Fibroblast of the aortic adventitia (primary cell): ENCODE data around the gene KCNJ10. TPM values are rescaled to one million over a fixed set of nuclear protein-coding genes. Genes with fewer than 3 reads are reported as not detected.

Experiments
- DNase-seq: peaks from one replicate; pipeline ENCODE4 v3.0.0-alpha.2; 2010; ENCODE audit warnings: low read depth
- H3K4me3 ChIP-seq: 2 replicates; pipeline ENCODE4 v1.5.1; 2011; ENCODE audit warnings: low read depth, mild to moderate bottlenecking, control low read depth, low read length, moderate library complexity
- total RNA-seq: library from RNA; depleted of rRNA; stranded (reverse); fragments of >200 nt; gene quantifications from 2 replicates; pipeline ENCODE4 v1.2.3, GENCODE V29; 2012; ENCODE audit warnings: low replicate concordance
- TF ChIP-seq, protein P1 (sequence below): IDR thresholded peaks from 2 replicates; pipeline ENCODE4 v1.5.1; 2011; ENCODE audit warnings: mild to moderate bottlenecking, low read length, control low read depth, inconsistent platforms; ENCODE audit not compliant: insufficient read depth

The KCNJ10 gene
- total RNA-seq, 1 donor = not detected

DNA sequence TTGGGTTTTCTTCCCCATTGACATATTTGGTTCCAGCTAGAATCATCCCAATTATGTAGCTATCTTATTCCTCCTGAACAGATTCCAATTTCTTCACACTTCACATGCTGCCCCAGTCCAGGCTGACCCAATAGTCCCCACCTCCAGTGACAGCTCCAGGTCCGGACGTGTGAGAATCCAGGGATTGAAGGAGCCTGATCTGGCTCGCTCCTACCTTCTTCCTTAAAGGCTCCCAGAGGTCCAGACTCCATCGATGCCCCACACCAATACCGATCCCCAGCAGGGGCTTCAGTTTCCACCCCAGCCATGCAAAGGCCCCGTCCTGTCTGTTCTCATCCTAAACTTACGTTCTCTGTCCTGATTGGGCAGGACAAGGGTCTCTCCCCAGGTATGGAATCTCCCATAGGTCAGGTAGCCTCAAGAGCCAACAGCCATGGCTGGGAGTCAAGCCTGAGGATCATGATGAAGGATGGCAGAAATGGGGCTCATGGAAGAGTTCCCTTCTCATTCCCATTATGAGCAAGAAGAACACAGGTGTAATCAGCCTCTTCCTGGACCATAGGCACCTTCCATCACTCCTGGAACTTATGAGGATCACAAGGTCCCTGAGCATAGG lies 95.5 kb downstream of the KCNJ10 start:
- TF ChIP-seq, protein P1, sequence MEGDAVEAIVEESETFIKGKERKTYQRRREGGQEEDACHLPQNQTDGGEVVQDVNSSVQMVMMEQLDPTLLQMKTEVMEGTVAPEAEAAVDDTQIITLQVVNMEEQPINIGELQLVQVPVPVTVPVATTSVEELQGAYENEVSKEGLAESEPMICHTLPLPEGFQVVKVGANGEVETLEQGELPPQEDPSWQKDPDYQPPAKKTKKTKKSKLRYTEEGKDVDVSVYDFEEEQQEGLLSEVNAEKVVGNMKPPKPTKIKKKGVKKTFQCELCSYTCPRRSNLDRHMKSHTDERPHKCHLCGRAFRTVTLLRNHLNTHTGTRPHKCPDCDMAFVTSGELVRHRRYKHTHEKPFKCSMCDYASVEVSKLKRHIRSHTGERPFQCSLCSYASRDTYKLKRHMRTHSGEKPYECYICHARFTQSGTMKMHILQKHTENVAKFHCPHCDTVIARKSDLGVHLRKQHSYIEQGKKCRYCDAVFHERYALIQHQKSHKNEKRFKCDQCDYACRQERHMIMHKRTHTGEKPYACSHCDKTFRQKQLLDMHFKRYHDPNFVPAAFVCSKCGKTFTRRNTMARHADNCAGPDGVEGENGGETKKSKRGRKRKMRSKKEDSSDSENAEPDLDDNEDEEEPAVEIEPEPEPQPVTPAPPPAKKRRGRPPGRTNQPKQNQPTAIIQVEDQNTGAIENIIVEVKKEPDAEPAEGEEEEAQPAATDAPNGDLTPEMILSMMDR = no peak
- H3K4me3 ChIP-seq = no peak overlapping the region
- DNase-seq = no peak

DNA sequence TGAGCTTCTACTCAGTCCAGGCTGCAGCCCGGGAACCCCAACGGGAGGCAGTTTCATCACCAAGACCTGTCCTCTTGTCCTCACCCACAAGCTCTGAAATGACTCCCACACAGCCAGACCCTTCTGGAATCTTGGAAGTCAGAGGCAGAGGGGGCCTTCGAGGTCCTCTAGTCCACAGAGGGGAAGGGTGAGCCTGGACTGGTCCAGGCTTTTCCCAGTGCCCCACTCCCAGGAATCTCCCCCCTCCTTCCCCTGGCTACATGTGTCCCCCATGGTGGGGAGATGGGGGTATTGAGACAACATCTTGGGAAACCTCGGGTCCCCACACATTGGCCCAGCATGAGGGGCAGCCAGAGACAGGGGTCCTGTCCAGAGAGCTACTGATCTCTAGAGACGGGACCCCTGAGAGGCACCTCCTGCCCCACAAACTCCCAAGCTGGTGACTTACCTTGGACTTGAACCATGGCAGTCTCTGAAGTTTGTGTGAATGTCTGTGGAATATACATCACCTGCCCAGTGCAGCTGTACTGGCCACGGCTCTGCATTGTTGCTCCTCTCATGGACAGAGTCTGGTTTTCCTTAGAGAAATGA lies 96.5 kb downstream of the KCNJ10 start:
- H3K4me3 ChIP-seq = no peak overlapping the region
- TF ChIP-seq, protein P1 = no peak
- no peak for DNase-seq

DNA sequence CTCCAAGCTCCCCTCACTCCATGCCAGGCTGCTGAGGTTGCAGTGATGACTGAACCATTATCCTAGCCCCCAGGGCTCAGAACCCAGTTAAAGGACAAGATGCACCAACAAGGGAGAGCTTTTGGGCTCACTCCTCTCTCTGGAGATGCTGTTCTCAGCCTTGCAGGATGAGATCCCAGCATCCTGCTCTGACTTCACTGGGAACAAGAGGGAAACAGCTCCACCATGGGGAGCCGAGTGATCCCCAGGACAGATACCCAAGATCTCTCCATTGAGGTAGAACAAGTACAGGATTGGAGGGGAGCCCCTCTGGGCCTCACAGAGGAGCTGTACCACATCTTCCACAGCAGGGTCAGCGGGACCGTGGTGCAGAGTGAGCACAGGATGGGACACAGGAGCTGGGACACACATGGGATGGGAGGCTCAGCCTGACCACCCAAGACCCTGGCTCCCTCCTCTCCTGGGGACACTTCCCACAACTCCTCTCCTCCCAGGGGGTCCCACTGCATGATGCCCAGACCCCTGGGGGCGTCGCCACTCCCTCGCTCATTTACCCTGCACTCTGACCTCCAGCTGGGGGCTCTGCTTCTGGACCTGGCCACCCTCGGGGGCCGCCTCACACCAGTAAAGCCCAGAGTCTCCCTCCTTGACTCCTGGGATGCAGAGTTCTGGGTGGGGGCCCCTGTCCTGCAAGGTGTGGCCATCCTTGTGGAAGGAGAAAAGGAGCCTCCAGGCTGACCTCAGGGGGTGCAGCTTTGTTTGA lies 97.3 kb downstream of the KCNJ10 start:
- TF ChIP-seq, protein P1 = no peak
- DNase-seq = no peak

DNA sequence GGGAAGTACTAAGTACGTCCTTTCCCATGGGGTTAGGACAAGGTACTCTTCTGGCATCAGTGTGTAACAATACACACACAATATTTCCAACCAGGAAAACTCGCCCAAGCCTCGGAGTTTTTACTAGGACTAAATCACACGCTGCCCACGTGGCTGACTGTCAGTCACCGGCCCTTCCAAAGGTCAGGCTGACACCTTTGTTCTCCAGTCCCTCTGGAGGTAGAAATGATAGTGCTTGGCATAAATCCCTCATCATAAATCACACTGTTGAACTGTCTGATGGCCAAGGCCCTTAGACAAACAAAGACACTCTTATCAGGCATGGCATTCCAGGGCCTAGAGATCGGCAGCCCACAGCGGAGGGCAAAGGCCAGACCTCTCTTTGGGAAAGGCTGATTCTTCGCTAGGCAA lies 99.0 kb downstream of the KCNJ10 start:
- no peak for DNase-seq
- TF ChIP-seq, protein P1 = no peak
- H3K4me3 ChIP-seq = no peak overlapping the region

More for the DNA sequence above, 97.3 kb downstream of the KCNJ10 start:
- no peak overlapping the region for H3K4me3 ChIP-seq

DNA sequence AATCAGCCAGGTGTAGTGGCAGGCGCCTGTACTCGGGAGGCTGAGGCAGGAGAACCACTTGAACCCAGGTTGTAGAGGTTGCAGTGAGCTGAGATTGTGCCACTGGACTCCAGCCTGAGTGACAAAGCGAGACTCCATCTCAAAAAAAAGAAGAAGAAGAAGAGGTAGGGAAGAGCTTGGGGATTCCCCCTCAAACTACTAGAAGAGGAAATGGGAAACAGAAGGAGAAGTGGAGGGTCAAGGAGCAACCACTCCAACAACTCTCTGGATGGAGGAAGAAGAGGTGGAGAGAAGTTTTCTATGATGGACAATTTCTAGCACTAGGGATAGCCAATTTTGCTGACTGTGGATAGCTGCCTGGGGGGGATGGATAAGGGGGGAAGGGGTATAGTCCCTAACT lies 101.1 kb downstream of the KCNJ10 start:
- no peak for DNase-seq
- H3K4me3 ChIP-seq = no peak overlapping the region
- TF ChIP-seq, protein P1 = no peak

DNA sequence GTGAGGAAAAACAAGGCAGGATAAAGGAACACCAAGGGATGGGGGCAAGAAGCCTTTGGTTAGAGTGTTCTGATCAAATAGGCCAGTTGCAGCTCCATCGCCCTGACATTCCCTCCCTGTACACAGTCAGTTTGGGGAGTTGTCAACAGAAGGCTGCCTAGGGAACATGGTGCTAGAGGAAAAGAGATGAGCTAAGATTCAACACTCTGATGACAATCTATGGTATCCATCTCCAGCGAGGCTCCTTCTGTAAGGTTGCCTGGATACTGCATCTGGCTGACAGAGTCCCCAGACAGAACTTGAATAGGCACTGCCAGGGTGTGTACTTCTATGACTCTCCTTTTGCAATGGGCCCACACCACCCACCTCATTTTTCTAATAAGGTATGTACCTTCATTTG lies 104.7 kb downstream of the KCNJ10 start:
- TF ChIP-seq, protein P1 = no peak
- no peak for DNase-seq
- peak overlapping the region; percentile 6 for H3K4me3 ChIP-seq
